ENCODE results near the gene HMGCR.
A peak's percentile ranks its signal among the peaks of the same experiment; 100 is the strongest.
"Not testable (repeated sequence)": the region's sequence is repeated elsewhere in the genome, so short reads cannot be mapped to it uniquely, and the experiment has no call there.

The HMGCR gene

GRCh38 chr5:75336615-75337336, at the start of gene HMGCR:
Gene HMGCR, plus strand, starts transcription at chr5:75337220. Its CDS starts 5,386 bp downstream, at chr5:75342606.
- DNase-seq, result peak; percentile 96

- not testable (repeated sequence) for DNase-seq
Measured at GRCh38 chr5:75291844-75292243, 45.2 kb upstream of the HMGCR start.

GRCh38 chr5:75300084-75300483, 36.9 kb upstream of the HMGCR start:
- no peak for DNase-seq

GRCh38 chr5:75303419-75303818, 33.6 kb upstream of the HMGCR start:
- DNase-seq, result no peak

GRCh38 chr5:75304486-75304885, 32.5 kb upstream of the HMGCR start:
- DNase-seq, result not testable (repeated sequence)

GRCh38 chr5:75306746-75307145, 30.3 kb upstream of the HMGCR start:
- DNase-seq, result no peak

- no peak for DNase-seq
Measured at GRCh38 chr5:75310212-75310611, 26.8 kb upstream of the HMGCR start.

- DNase-seq, result not testable (repeated sequence)
Measured at GRCh38 chr5:75319148-75319547, 17.9 kb upstream of the HMGCR start.

GRCh38 chr5:75319638-75320037, 17.4 kb upstream of the HMGCR start:
- no peak for DNase-seq

- DNase-seq, result no peak
Measured at GRCh38 chr5:75320371-75320770, 16.6 kb upstream of the HMGCR start.

- no peak for DNase-seq
Measured at GRCh38 chr5:75322066-75322465, 15.0 kb upstream of the HMGCR start.

- no peak for DNase-seq
Measured at GRCh38 chr5:75324791-75325190, 12.2 kb upstream of the HMGCR start.

GRCh38 chr5:75325242-75325641, 11.8 kb upstream of the HMGCR start:
- DNase-seq, result no peak

GRCh38 chr5:75330404-75330803, 6.6 kb upstream of the HMGCR start:
- no peak for DNase-seq

- no peak for DNase-seq
Measured at GRCh38 chr5:75331095-75332090, 5.6 kb upstream of the HMGCR start.

- DNase-seq, result not testable (repeated sequence)
Measured at GRCh38 chr5:75333759-75334158, 3.3 kb upstream of the HMGCR start.

- DNase-seq, result not testable (repeated sequence)
Measured at GRCh38 chr5:75334413-75334812, 2.6 kb upstream of the HMGCR start.

- DNase-seq, result no peak
Measured at GRCh38 chr5:75335486-75335885, 1.5 kb upstream of the HMGCR start.

GRCh38 chr5:75335952-75336614, 937 bp upstream of the HMGCR start:
- DNase-seq, result peak; percentile 79

GRCh38 chr5:75337366-75338021, 474 bp downstream of the HMGCR start:
- DNase-seq, result no peak

- DNase-seq, result no peak
Measured at GRCh38 chr5:75338408-75338807, 1.4 kb downstream of the HMGCR start.

GRCh38 chr5:75340714-75341478, 3.9 kb downstream of the HMGCR start:
- no peak for DNase-seq

Measured in NCI-H2171 treated with DMSO at 0.1 percent for 48 hours (cell line).